T follicular helper cell (primary cell): Measurements from ENCODE around the gene RBPJ.
"Not testable (repeated sequence)": the region's sequence is repeated elsewhere in the genome, so short reads cannot be mapped to it uniquely, and the experiment has no call there.

ENCODE experiments used
- DNase-seq: peaks from one replicate; pipeline ENCODE4 v3.0.0-alpha.2; 2020; ENCODE audit warnings: low read depth

RBPJ gene

GRCh38 chr4:26375551-26375950, 54.7 kb downstream of the RBPJ start:
- DNase-seq: no peak

GRCh38 chr4:26377328-26378311, 56.8 kb downstream of the RBPJ start:
- DNase-seq: no peak

GRCh38 chr4:26379837-26380236, 59.0 kb downstream of the RBPJ start:
- DNase-seq: no peak

DNA sequence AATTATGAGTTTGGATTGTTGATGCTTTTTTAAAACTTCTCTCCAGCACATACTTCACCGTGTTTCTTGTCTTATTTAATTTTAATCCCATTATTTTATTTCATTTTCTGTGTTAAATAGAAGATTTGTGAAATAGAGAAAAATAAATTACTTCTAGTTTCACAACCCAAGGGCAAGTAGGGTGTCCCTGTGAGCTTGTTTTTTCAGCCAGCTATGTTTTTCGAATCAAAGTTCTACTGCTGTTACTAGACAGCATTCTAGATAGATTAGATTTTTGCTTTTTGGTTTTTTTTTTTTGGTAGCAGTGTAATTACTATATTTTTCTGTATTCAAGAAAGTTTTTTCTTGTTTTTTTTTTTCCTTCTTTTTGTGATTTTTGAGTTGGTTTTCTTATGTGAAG, 59.9 kb downstream of the RBPJ start:
- DNase-seq: no peak

- DNase-seq: no peak
Observed at GRCh38 chr4:26384380-26385057, 63.7 kb downstream of the RBPJ start.

GRCh38 chr4:26385690-26386089, 64.9 kb downstream of the RBPJ start:
- no peak for DNase-seq

- DNase-seq: no peak
Observed at GRCh38 chr4:26386386-26386785, 65.6 kb downstream of the RBPJ start.

GRCh38 chr4:26388671-26389070, 67.9 kb downstream of the RBPJ start:
- no peak for DNase-seq

- no peak for DNase-seq
Observed at GRCh38 chr4:26397086-26397485, 76.3 kb downstream of the RBPJ start.

- no peak for DNase-seq
Observed at GRCh38 chr4:26400132-26400531, 79.3 kb downstream of the RBPJ start.

DNA sequence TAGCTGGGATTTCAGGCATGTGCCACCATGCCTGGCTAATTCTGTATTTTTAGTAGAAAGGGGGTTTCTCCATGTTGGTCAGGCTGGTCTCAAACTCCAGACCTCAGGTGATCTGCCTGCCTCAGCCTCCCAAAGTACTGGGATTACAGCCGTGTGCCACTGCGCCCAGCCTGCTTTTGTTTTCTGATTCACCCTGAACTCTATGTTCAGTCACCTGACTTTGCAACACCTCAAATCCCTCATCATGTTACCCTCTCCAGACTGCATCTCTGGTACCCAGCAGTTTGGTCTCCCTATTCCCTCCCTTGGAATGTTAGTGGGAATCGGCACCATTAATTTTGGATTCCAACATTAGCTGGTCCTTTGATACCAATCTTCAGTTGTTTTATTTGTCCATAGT, 81.2 kb downstream of the RBPJ start:
- not testable (repeated sequence) for DNase-seq

DNA sequence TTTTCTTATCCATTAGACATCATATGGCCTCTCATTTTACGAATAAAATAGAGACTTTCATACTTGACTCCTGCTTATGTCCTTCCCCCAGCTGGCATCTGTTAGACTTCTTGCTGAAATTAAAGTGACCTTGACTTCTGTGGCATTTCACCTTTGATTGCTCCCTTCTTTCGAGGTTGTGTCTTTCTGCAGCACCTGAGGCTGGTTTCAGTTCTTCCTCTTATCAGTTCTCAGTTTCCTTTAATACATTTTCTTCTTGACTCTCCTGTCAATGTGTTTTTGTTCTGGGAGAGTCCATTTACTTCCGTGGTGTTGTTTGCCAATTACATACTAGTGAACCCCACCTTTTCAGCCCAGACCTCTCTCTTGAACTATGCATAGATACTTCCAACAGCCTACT, 81.6 kb downstream of the RBPJ start:
- DNase-seq: no peak

DNA sequence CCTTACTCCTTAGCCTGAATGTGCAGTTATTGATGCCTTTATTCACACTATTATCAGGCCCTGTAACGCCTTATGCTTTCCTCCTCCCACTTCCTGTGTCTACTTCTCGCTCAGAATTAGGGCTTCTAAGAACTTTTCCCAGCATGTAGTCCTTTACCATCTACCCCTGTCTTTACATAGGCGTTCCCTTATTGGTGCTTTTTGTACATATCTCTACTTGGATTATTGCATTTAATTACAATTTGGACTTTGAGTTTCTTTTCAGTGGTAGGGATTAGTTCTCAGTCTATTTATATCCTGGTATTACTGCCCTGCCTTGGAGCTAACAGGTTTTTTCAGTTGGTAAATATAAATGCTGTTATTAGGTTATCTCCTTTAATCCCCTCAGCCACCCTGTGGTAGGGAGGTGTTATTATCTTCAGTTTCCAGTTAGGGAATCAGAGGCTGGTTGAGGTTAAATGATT, 84.0 kb downstream of the RBPJ start:
- DNase-seq: no peak

DNA sequence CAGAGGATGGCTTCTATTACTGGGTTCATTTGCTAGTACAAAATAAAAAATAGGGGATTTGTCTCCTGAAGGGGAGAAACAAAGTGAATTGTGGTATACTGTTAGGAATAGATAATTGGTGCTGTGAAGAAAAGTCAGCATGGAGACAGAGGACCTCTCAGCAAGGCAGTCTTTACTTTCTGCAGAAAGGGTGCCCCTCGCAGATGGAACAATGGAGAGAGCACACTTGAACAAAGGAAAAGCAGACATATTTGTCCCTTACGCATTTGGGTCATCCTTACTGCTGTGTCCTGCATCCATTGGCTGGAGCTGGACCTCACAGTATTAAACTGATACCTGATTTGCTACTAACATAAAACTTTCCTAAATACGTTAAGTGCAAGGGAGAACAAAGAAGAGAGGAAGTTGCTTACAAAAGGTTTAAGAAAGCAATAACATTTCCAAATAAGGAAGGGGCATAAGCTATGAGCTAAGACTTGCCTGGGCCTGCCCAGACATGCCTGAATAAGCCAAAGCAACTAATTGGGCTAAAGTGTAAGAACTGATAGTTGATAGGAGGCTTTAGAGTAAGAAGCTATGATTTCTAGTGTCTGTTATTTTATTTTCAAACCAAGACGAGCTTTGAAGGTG, 85.6 kb downstream of the RBPJ start:
- DNase-seq: no peak

DNA sequence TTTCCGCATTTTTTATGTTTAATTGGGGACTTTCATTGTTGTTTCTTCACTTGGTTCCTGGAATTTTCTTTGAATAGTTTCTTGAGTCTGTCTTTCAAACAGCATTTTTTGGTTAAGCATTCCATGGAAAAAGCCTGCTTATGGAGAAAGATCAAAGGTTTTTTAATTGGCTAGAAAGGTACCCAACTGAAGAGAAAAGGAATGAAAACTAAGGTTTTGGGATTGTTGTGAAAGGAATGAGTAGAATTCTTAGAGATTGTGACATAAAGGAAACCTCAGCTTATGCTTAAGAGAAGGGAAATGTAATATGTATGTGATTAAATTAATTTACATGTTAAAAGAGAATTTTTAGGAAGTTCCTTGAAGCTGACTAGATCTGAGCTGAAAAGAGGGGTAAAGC, 86.7 kb downstream of the RBPJ start:
- no peak for DNase-seq

GRCh38 chr4:26410385-26411293, 89.8 kb downstream of the RBPJ start:
- peak; percentile 1 for DNase-seq

DNA sequence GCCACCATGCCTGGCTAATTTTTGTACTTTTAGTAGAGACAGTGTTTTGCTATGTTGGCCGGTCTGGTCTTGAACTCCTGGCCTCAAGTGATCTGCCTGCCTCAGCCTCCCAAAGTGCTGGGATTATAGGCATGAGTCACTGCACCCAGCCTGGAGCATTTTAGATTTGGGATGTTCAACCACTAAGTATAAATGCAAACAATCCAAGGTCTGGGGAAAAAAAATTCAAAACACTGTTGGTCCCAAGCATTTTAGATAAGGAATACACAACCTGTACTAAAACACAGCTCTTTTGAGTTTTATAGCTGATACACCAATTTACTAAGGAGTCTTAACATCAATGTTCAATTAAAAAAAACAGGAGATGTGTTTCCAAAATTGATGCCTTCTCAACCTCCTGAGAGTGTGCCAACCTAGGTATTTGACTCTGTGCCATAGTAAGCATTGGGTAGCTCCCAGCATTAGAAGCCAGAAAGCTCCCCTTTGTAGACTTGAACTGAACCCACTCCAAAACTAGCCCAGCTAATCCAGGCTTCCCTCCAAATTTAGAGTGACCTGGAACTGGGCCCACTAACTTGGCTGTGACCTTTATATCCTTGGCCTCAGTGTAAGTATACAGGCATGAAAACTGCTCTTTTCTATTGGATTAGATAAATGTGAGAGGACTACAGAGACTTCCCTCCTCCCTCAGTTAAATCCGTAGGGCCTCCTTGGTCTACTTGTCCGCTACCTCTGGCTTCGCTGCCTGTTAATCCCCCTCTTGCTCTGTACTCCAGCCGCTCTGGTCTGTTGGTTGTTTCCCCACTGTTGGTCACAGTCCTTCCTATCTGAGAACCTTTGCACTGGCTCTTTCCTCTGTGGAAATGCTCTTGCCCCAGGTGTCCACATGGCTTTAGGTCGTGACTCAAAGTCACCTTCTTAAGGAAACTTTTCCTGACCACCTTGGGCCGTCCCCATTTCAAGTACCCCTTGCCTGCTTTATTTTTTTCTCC, 91.9 kb downstream of the RBPJ start:
- DNase-seq: no peak

DNA sequence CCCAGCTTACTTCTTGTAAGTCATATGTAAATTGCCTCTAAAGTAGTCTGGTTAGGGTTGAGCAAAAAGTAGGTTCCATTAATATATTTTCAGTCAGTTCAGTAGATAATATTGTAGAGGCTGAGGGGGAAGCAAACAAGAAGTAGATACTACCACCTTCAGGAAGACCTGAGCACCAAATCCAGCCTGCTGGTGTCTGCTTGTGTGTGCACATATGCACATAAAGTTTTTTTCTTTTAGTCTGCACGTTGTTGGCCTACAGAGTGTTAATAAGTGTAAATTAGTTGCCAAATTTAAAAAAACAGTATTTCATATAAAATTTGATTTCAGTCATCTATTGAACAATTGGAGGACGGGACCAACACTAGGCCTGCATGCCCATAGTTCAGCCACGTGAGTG, 92.8 kb downstream of the RBPJ start:
- no peak for DNase-seq

- no peak for DNase-seq
Observed at GRCh38 chr4:26418107-26418506, 97.3 kb downstream of the RBPJ start.

GRCh38 chr4:26418850-26419249, 98.0 kb downstream of the RBPJ start:
- no peak for DNase-seq
